HuH-7 (cell line): ENCODE data around the gene HOXB13.

ENCODE experiments used
- DNase-seq: peaks from one replicate; pipeline ENCODE4 v3.0.0; 2011; ENCODE audit warnings: low spot score

Gene HOXB13

GRCh38 chr17:48728232-48729231 is at the start of gene HOXB13:
Gene HOXB13, minus strand, starts transcription at chr17:48728750. Its CDS starts 157 bp downstream, at chr17:48728593.
- peak; percentile 60 for DNase-seq

- DNase-seq = no peak
These were observed 48.1 kb upstream of the HOXB13 start for GRCh38 chr17:48776602-48777001.

- DNase-seq = no peak
These were observed 44.7 kb upstream of the HOXB13 start for GRCh38 chr17:48773245-48773644.

GRCh38 chr17:48770954-48771353 is 42.4 kb upstream of the HOXB13 start:
- DNase-seq = no peak

- no peak for DNase-seq
These were observed 40.6 kb upstream of the HOXB13 start for GRCh38 chr17:48769009-48769675.

- no peak for DNase-seq
These were observed 38.8 kb upstream of the HOXB13 start for GRCh38 chr17:48767263-48767774.

GRCh38 chr17:48761114-48761513 is 32.6 kb upstream of the HOXB13 start:
- DNase-seq = no peak

- no peak for DNase-seq
These were observed 31.9 kb upstream of the HOXB13 start for GRCh38 chr17:48760411-48760810.

- DNase-seq = no peak
These were observed 30.7 kb upstream of the HOXB13 start for GRCh38 chr17:48759288-48759687.

- no peak for DNase-seq
These were observed 29.0 kb upstream of the HOXB13 start for GRCh38 chr17:48757524-48757961.

GRCh38 chr17:48756830-48757251 is 28.3 kb upstream of the HOXB13 start:
- no peak for DNase-seq

- no peak for DNase-seq
These were observed 26.8 kb upstream of the HOXB13 start for GRCh38 chr17:48755356-48755755.

- DNase-seq = no peak
These were observed 26.1 kb upstream of the HOXB13 start for GRCh38 chr17:48754500-48755261.

GRCh38 chr17:48753794-48754499 is 25.4 kb upstream of the HOXB13 start:
- DNase-seq = no peak

GRCh38 chr17:48752399-48753288 is 24.1 kb upstream of the HOXB13 start:
- no peak for DNase-seq

GRCh38 chr17:48751733-48752398 is 23.3 kb upstream of the HOXB13 start:
- no peak for DNase-seq

- DNase-seq = no peak
These were observed 22.6 kb upstream of the HOXB13 start for GRCh38 chr17:48751172-48751571.

- no peak for DNase-seq
These were observed 21.3 kb upstream of the HOXB13 start for GRCh38 chr17:48749621-48750553.
